ENCODE results near the gene RUNX2. TPM values are rescaled to one million over a fixed set of nuclear protein-coding genes. Genes with fewer than 3 reads are reported as not detected.

Gene RUNX2
- total RNA-seq, 1 donor from 2014 or later = 3.7 TPM

DNA sequence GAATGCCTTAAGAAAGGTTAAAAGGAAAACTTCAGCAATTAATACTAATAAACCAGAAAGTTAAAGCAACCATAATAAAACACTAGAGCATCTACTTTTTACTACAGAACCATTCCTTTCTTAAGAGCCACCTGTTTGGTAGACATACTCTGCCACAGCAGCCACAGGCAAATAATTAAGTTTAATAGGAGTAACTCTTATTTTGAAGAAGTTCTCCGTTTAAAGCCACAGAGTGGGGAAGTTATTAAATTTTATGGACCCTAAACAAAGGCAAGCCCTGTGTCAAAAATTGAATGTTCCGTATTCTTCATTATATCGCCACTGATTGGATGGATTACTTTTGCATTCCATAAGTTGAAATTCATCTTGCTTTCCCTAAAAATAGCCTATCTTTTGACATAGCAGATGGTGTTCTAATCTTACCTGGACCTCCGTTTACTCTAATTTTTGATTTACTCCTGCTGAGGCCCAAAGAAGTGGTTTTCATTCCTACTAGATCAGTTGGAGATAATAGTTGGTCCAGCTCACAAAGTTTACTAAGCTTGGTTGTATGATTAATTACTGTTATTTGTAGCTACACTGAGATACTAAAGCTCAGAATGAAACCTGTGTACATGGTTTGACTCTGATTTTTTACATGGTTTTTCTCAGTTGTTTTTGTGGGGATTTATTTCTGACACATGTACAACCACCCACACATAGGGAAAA, 190.0 kb downstream of the RUNX2 start:
- intact Hi-C loops (cut with DNase I) = no loop called here
- ATAC-seq (no peak), DNase-seq (no peak)

DNA sequence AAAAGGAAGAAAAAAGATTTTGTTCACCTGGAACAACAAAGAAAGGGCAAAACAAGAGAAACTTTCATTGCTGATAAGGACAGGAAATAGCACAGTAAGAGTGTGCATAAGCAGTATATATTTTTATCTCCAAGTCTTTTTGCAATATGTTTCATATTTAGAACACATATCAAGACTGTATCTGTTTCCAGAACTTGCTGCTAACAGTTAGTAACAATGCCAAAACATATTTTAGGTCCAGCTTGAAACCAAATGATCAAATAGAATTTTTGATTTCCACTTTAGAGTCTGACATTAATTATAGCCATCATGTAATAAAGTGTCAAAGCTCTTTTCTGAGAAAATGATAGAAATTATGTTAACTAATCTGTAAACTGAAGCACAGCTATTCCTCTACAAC, 193.1 kb downstream of the RUNX2 start:
- no peak for TF ChIP-seq CTCF (IDR thresholded peaks at IDR 0.05)
- Histone ChIP-seq H3K9me3 (no peaks in the 10 kb centered on the region), H3K4me3 (no peak overlapping the region), H3K27me3 (ENCODE audit: low read depth) (no peaks in the 10 kb centered on the region), H3K4me1 (no peaks in the 10 kb centered on the region), H3K27ac (no peak overlapping the region), H3K36me3 (no peaks in the 10 kb centered on the region)
- no peak for DNase-seq
- no peak for ATAC-seq
- intact Hi-C loops (cut with DNase I) = no loop called here

More for the DNA sequence above, 190.0 kb downstream of the RUNX2 start:
- Histone ChIP-seq H3K4me3 (no peak overlapping the region), H3K9me3 (no peaks in the 10 kb centered on the region), H3K27ac (no peak overlapping the region), H3K4me1 (no peaks in the 10 kb centered on the region), H3K36me3 (no peaks in the 10 kb centered on the region), H3K27me3 (ENCODE audit: low read depth) (no peaks in the 10 kb centered on the region)
- no peak for TF ChIP-seq CTCF (IDR thresholded peaks at IDR 0.05)

DNA sequence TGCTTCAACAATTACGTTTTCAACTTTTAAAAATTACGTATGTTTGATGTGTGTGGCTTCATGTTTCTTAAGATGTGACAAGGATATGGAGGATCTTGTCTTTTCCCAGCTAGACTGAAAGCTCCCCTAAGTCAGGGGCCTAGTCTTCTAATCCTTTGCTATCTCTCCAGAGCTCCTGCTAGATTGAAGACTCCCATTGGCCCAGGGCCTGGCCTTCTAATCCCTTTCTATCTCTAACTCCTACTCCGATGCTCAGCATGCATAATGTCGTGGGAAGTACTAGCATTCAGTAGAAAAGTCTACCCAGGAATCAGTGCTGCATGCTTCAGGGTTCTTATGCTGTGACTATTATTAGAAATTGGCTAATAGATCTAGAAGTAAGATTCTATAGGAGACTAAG, 194.4 kb downstream of the RUNX2 start:
- intact Hi-C loops (cut with DNase I) = no loop called here
- Histone ChIP-seq H3K4me3 (no peak overlapping the region), H3K27ac (no peak overlapping the region), H3K9me3 (no peaks in the 10 kb centered on the region), H3K27me3 (ENCODE audit: low read depth) (no peaks in the 10 kb centered on the region), H3K4me1 (no peaks in the 10 kb centered on the region), H3K36me3 (no peaks in the 10 kb centered on the region)
- DNase-seq = no peak
- ATAC-seq = no peak
- no peak for TF ChIP-seq CTCF (IDR thresholded peaks at IDR 0.05)

- DNase-seq = no peak
- H3K4me3 ChIP-seq = no peak overlapping the region
- H3K27me3 ChIP-seq (ENCODE audit: low read depth) = no peaks in the 10 kb centered on the region
- intact Hi-C loops (cut with DNase I) = no loop called here
- no peak for ATAC-seq
- H3K9me3 ChIP-seq = no peaks in the 10 kb centered on the region
- H3K36me3 ChIP-seq = no peaks in the 10 kb centered on the region
- H3K4me1 ChIP-seq = no peaks in the 10 kb centered on the region
- no peak overlapping the region for H3K27ac ChIP-seq
- no peak for TF ChIP-seq CTCF (IDR thresholded peaks at IDR 0.05)
Measured at GRCh38 chr6:45527210-45527609, 199.1 kb downstream of the RUNX2 start.

- H3K9me3 ChIP-seq = no peaks in the 10 kb centered on the region
- H3K4me3 ChIP-seq = no peak overlapping the region
- intact Hi-C loops (cut with DNase I) = no loop called here
- ATAC-seq = no peak
- no peak overlapping the region for H3K27ac ChIP-seq
- TF ChIP-seq CTCF (IDR thresholded peaks at IDR 0.05) = no peak
- H3K27me3 ChIP-seq (ENCODE audit: low read depth) = no peaks in the 10 kb centered on the region
- no peak for DNase-seq
- no peaks in the 10 kb centered on the region for H3K36me3 ChIP-seq
- H3K4me1 ChIP-seq = no peaks in the 10 kb centered on the region
Measured at GRCh38 chr6:45531999-45532595, 204.0 kb downstream of the RUNX2 start.

Measured in lower lobe of right lung (tissue), 2 donors.